Measurements from ENCODE around the gene ZCCHC14. TPM values are rescaled to one million over a fixed set of nuclear protein-coding genes. Genes with fewer than 3 reads are reported as not detected.

The ZCCHC14 gene
- total and polyA plus RNA-seq, 2 experiments from 2014 or later = 7.9 to 23.2 TPM

GRCh38 chr16:87531418-87531817 is 38.6 kb upstream of the ZCCHC14 start:
- Histone ChIP-seq H3K36me3 (no peaks in the 10 kb centered on the region), H3K4me3 (no peak overlapping the region), H3K9me3 (ENCODE audit: low read depth) (no peaks in the 10 kb centered on the region), H3K27ac (no peak overlapping the region), H3K27me3 (no peaks in the 10 kb centered on the region), H3K4me1 (ENCODE audit: low read depth) (no peaks in the 10 kb centered on the region)
- TF ChIP-seq CTCF (IDR thresholded peaks at IDR 0.05; ENCODE audit: low read depth, low read length) = no peak
- no peak for DNase-seq (ENCODE audit: low read depth in 1 of 2, low spot score in 1 of 2)

GRCh38 chr16:87528690-87529579 is 36.1 kb upstream of the ZCCHC14 start:
- Histone ChIP-seq H3K27ac (no peak overlapping the region), H3K27me3 (peaks cover 4% of the 10 kb centered on the region), H3K36me3 (no peaks in the 10 kb centered on the region), H3K9me3 (ENCODE audit: low read depth) (no peaks in the 10 kb centered on the region), H3K4me1 (ENCODE audit: low read depth) (no peaks in the 10 kb centered on the region), H3K4me3 (no peak overlapping the region)
- DNase-seq (ENCODE audit: low read depth in 1 of 2, low spot score in 1 of 2) = no peak
- no peak for TF ChIP-seq CTCF (IDR thresholded peaks at IDR 0.05; ENCODE audit: low read depth, low read length)

- Histone ChIP-seq H3K4me1 (ENCODE audit: low read depth) (no peaks in the 10 kb centered on the region), H3K9me3 (ENCODE audit: low read depth) (no peaks in the 10 kb centered on the region), H3K36me3 (no peaks in the 10 kb centered on the region), H3K27ac (no peak overlapping the region), H3K27me3 (peaks cover 4% of the 10 kb centered on the region), H3K4me3 (no peak overlapping the region)
- no peak for DNase-seq (ENCODE audit: low read depth in 1 of 2, low spot score in 1 of 2)
- TF ChIP-seq CTCF (IDR thresholded peaks at IDR 0.05; ENCODE audit: low read depth, low read length) = no peak
Measured at GRCh38 chr16:87527055-87527724, 34.4 kb upstream of the ZCCHC14 start.

GRCh38 chr16:87526238-87526947 is 33.6 kb upstream of the ZCCHC14 start:
- Histone ChIP-seq H3K36me3 (no peaks in the 10 kb centered on the region), H3K27ac (no peak overlapping the region), H3K9me3 (ENCODE audit: low read depth) (no peaks in the 10 kb centered on the region), H3K4me3 (no peak overlapping the region), H3K27me3 (peaks cover 4% of the 10 kb centered on the region), H3K4me1 (ENCODE audit: low read depth) (no peaks in the 10 kb centered on the region)
- TF ChIP-seq CTCF (IDR thresholded peaks at IDR 0.05; ENCODE audit: low read depth, low read length) = no peak
- DNase-seq (ENCODE audit: low read depth in 1 of 2, low spot score in 1 of 2) = no peak

GRCh38 chr16:87525352-87525751 is 32.5 kb upstream of the ZCCHC14 start:
- Histone ChIP-seq H3K9me3 (ENCODE audit: low read depth) (no peaks in the 10 kb centered on the region), H3K27ac (no peak overlapping the region), H3K36me3 (no peaks in the 10 kb centered on the region), H3K4me3 (no peak overlapping the region), H3K4me1 (ENCODE audit: low read depth) (no peaks in the 10 kb centered on the region), H3K27me3 (peaks cover 4% of the 10 kb centered on the region)
- DNase-seq (ENCODE audit: low read depth in 1 of 2, low spot score in 1 of 2) = no peak
- no peak for TF ChIP-seq CTCF (IDR thresholded peaks at IDR 0.05; ENCODE audit: low read depth, low read length)
